Non-pigmented ciliary epithelial cell (primary cell): ENCODE results near the gene DGCR2.
"Not testable (repeated sequence)": the region's sequence is repeated elsewhere in the genome, so short reads cannot be mapped to it uniquely, and the experiment has no call there.

Experiments
- DNase-seq: peaks from one replicate; pipeline ENCODE4 v3.0.0-alpha.2; 2010; ENCODE audit warnings: low read depth

DGCR2 gene

DNA sequence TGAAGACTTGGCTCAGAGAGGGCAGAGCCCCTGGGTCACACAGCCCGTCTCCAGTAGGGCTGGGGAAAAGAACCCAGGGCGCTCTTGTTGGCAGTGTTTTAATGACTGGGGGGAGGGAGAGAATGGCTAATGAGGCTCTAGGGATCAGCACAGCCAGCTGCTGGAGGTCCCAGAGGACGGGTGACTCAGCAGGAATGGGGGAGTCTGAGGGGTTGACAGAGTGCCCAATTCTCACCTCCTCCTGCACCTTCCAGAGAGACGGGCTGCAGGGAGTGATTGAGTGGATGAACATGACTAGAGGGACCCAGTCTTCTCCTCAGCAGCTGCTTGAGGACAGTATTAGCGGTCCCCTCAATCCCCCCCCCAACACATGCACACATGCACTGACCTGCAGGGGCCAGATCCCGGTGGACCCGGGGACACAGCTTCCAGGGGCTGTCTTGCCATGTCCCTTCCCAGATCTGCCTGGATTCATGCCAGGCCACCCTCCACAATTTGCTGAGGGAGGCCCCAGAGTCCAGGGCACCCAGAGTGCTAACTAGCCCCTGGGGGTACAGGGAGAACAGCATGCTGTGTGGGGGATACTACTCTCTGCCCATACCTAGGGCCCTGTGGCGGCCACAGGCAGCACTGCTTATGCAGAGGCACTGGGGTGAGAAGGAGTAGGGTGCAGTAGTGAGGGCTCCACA lies 94.7 kb downstream of the DGCR2 start:
- DNase-seq = not testable (repeated sequence)

GRCh38 chr22:19026080-19026479 lies 96.1 kb downstream of the DGCR2 start:
- DNase-seq = not testable (repeated sequence)

DNA sequence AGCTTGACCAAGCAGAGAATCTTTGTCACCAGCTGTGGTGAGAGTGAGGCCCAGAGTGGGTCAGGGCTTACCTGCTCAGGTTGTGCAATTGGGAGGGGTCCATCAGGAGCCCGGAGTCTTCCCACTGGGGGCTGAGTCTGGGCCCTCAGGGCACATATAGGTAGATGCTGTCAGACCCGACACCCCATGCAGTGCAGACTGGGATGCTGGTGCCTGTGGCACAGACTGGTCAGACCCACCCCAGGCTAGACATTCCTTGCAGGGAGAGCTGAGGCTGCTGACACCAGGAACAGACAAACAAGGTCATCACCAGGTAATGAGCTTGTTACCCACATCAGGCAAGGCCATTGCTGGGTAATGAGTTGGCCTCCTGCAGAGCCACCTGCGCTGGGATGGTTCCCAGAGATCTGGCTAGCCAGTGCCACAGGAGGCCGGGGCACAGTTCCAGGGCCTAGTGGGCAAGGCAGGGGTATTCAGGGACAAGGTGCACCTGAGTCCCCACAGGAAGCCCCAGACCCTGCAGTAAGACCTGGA lies 97.2 kb downstream of the DGCR2 start:
- DNase-seq = not testable (repeated sequence)

GRCh38 chr22:19023931-19024330 lies 98.3 kb downstream of the DGCR2 start:
- not testable (repeated sequence) for DNase-seq

DNA sequence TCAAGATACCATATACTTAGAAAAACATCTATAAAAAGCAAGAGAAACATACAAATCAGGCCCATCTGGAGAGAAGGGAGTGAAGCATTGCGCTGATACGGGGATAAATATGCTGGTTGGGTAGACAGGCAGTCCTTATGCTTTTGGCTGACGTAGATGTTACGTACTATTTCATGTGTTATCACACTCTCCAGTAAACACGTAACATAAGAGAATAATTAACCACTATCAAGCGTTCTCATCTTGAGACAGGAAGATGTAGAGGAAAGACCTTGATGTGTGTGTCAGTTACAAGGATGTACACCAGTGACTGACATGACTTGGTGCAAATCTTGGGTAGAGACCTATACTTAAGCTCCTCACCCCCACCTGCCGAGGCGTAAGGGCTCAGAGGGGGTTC lies 99.5 kb downstream of the DGCR2 start:
- no peak for DNase-seq

- no peak for DNase-seq
Observed at GRCh38 chr22:19019679-19020032, 102.6 kb downstream of the DGCR2 start.

DNA sequence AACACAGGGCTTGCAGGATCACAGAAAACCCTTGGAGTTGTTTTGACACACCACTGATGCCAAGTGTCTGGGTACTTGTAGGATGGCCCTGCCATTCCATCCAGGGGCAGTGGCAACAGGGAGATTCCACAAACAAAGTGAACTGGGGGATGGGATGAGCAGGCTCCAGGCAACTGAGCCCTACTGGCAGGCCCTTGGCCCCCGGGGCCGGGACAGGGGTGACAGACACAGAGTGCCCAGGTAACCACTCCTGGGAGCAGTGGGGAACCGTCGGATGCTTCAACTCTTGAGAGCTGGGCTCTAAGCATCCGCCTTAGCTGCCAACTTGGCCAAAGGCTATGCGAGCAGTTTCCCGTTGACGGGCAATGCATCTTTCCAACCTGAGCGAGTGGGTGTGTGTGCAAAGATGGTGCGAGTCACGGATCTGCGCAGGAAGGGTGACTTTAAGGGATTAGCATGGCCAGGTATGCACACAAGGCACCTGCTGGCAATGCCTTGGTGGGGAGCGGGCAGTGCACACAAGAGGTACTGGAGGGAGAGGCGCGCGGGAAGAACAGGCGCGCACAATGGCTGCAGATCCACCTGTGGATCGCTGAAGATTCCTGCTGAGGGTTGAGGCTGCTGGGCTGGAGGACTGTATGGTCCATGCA lies 103.1 kb downstream of the DGCR2 start:
- DNase-seq = no peak

DNA sequence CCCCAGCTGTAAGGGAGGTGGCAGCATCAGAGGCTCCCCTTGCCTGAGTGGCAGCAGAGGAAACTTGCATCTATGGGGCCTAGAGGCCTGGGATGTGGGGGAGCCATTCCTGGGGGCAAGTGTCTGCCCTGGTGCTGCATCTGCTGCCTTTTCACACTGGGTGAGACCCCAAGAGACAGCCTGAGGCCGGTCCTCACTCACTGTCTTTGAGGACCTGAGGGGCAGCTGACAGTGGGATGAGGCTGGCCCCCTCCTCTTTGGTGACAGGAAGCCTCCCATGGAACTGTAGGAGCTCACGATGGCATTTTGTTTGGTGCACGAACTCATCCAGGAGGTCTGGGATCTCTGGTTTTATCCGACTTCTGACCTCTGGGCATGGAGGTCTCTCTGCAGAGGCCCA lies 104.0 kb downstream of the DGCR2 start:
- DNase-seq = no peak

GRCh38 chr22:19016081-19016766 lies 106.0 kb downstream of the DGCR2 start:
- DNase-seq = no peak

GRCh38 chr22:19014886-19015285 lies 107.3 kb downstream of the DGCR2 start:
- no peak for DNase-seq

GRCh38 chr22:19013881-19014598 lies 108.2 kb downstream of the DGCR2 start:
- not testable (repeated sequence) for DNase-seq

GRCh38 chr22:19013411-19013810 lies 108.8 kb downstream of the DGCR2 start:
- DNase-seq = not testable (repeated sequence)

- DNase-seq = no peak
Observed at GRCh38 chr22:19012308-19012986, 109.8 kb downstream of the DGCR2 start.

DNA sequence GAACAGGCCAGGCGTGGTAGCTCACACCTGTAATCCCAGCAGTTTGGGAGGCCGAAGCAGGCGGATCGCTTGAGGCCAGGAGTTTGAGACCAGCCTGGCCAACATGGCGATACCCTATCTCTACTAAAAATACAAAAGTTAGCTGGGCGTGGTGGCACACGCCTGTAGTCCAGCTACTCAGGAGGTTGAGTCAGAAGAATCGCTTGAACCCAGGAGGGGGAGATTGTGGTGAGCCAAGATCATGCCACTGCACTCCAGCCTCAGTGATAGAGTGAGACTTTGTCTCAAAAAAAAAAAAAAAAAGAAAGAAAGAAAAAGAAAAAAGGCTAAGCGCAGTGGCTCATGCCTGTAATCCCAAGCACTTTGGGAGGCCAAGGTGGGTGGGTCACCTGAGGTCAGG lies 110.6 kb downstream of the DGCR2 start:
- DNase-seq = not testable (repeated sequence)

GRCh38 chr22:19011075-19011474 lies 111.1 kb downstream of the DGCR2 start:
- DNase-seq = no peak

- DNase-seq = no peak
Observed at GRCh38 chr22:19005905-19006304, 116.3 kb downstream of the DGCR2 start.

- no peak for DNase-seq
Observed at GRCh38 chr22:19004471-19004870, 117.7 kb downstream of the DGCR2 start.

DNA sequence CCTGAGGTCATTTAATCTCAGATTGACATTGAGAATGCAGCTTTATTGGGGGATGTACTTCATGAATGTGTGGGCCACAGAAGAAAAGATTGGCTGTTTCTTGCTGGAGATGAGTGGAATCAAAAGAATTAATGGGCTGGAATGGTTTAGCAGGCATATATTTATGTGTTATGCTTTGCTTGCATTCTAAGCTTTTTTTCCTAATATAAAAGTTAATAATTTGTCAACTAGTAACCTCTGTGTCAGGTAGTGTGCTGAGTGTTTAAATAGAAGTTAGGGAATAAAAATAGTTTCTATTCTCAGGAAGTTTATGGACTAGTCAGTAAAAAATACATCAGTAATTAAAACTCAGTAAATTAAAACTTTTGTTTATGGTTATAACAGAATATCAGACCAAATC lies 118.7 kb downstream of the DGCR2 start:
- no peak for DNase-seq

DNA sequence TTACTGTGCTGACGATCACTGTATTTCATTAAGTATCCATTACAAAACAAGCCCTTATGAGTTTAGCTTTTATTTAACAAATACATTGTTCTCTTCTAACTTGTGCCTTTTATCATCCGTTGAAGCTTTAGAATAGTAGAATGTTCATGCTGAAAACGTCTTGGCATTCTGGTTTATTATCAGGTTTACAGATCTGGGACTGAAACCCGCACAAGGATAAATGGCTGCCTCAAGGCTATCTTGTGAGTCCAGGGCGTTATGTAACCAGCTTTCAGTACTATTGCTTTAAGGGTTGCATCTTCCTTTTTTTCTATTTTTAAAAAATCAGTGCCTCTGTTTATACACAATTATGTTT lies 119.6 kb downstream of the DGCR2 start:
- DNase-seq = no peak

DNA sequence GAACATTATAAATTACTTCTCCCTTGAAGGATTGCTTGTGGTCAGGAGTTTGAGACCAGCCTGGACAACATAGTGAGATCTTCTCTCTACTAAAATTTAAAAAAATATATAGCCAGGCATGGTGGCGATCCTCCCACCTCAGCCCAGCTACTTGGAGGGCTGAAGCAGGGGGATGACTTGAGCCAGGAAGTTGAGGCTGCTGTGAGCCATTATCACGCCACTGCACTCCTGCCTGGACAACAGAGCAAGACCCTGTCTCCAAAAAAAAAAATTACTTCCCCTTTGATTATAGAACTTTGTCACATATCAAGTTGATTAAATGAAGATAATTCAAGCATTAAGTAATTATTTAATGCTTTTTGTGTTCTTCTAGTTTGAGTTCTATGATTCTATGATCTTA lies 121.0 kb downstream of the DGCR2 start:
- no peak for DNase-seq

DNA sequence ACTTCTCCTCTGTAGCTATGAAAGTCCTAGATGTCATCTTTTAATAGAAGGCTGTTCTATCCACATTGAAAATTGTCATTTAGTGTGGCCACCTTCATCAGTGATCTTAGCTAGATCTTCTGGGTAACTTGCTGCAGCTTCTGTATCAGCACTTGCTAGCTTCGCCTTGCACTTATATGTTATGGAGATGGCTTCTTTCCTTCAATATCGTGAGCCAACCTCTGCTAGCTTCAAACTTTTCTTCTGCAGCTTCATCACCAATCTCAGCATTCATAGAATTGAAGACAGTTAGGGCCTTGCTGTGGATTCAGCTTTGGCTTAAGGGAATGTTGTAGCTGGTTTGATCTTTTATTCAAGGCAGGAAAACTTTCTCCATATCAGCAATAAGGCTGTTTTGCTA lies 122.1 kb downstream of the DGCR2 start:
- not testable (repeated sequence) for DNase-seq

DNA sequence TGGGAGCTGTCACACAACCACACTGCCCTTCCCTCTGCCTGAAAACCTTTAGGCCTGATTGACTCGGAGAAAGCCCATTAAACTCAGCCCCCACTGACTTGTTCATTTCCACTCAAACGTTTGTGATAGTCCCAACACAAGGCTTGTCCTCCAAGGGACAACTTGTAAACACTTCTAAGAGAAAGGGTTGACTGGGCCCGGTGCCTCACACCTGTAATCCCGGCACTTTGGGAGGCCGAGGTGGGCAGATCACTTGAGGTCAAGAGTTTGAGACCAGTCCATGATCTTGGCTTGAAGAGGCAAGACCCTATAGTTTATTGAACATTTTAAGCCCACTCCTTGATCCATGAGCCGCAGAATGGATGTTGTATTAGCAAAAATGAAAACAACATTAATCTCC lies 122.8 kb downstream of the DGCR2 start:
- DNase-seq = no peak
